AG04449 (cell line): ENCODE measurements around the gene PNLIPRP2.

Experiments
- CTCF ChIA-PET: fragments of 350-600 bp; formaldehyde crosslinking; extraction: SDS; loops from one replicate; lab custom pipeline; 2021; ENCODE audit warnings: antibody characterized with exemption; lab: Yijun Ruan, JAX
- POLR2A ChIA-PET: fragments of 400-600, 350-600 bp; formaldehyde crosslinking; extraction: SDS; loops from one replicate; lab custom pipeline; 2020; ENCODE audit warnings: antibody characterized with exemption, inconsistent platforms; lab: Yijun Ruan, JAX
- DNase-seq: peaks from one replicate; pipeline ENCODE4 v3.0.0-alpha.2; 2010; ENCODE audit warnings: low read depth, low spot score
- H3K4me3 ChIP-seq: 2 replicates; pipeline ENCODE4 v1.5.1; 2011; ENCODE audit warnings: low read depth, mild to moderate bottlenecking, control low read depth, low read length
- TF ChIP-seq, protein P1 (sequence below): IDR thresholded peaks from one replicate; pipeline ENCODE4 v1.5.1; 2011; ENCODE audit warnings: mild to moderate bottlenecking, moderate library complexity, low read length, control low read depth, inconsistent platforms; ENCODE audit not compliant: insufficient read depth; ENCODE audit errors: missing control alignments

Gene PNLIPRP2

DNA sequence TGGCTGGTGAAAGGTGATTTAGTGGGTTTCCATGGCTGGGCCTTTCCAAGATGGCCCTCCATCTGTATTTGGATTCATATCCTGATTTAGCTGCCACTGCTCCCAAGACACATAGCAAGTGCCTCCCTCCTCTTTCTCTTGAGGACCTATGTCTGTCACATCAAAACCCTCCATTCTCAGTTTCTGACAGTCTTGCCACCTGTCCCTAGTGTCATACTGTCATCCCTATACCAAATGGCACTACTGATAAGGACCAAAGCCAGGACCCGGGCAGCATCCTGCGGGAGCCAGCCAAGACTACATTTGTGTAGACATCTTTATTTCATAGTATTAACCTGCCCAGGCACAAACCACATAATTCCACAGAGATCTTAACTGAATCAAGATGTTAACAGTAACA lies 34.8 kb downstream of the PNLIPRP2 start:
- ChIA-PET CTCF (interaction anchor here (0.9 to 1.4 kb wide), 2 partner anchors 26 to 518 kb away, joined by 3 read pairs; no protein-coding TSS in a partner anchor), POLR2A (no interaction called here)
- TF ChIP-seq, protein P1, sequence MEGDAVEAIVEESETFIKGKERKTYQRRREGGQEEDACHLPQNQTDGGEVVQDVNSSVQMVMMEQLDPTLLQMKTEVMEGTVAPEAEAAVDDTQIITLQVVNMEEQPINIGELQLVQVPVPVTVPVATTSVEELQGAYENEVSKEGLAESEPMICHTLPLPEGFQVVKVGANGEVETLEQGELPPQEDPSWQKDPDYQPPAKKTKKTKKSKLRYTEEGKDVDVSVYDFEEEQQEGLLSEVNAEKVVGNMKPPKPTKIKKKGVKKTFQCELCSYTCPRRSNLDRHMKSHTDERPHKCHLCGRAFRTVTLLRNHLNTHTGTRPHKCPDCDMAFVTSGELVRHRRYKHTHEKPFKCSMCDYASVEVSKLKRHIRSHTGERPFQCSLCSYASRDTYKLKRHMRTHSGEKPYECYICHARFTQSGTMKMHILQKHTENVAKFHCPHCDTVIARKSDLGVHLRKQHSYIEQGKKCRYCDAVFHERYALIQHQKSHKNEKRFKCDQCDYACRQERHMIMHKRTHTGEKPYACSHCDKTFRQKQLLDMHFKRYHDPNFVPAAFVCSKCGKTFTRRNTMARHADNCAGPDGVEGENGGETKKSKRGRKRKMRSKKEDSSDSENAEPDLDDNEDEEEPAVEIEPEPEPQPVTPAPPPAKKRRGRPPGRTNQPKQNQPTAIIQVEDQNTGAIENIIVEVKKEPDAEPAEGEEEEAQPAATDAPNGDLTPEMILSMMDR = no peak
- no peak overlapping the region for H3K4me3 ChIP-seq
- DNase-seq = no peak

DNA sequence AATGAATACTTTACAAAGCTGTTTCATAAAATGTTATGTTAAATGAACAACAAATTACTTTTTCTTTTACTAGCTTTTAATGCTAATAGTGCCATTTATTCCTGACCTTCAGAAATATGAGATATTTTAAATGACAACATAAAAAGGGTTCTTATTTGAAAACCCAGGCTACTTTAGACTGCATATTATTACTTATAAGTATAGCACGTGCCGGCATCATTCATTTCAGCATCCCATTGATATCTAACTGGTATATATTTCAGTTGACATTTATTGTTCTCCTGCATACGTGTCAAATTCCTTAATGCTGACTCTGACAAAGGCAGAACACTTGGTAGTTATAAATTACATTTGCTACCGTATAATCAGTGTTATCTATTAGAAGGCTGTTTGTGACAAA lies 35.3 kb downstream of the PNLIPRP2 start:
- POLR2A ChIA-PET = no interaction called here
- TF ChIP-seq, protein P1 = no peak
- DNase-seq = no peak
- no peak overlapping the region for H3K4me3 ChIP-seq
- CTCF ChIA-PET = interaction anchor here (0.8 to 1.4 kb wide), 3 partner anchors 26 to 561 kb away, joined by 3 to 4 read pairs (median 3); no protein-coding TSS in a partner anchor

DNA sequence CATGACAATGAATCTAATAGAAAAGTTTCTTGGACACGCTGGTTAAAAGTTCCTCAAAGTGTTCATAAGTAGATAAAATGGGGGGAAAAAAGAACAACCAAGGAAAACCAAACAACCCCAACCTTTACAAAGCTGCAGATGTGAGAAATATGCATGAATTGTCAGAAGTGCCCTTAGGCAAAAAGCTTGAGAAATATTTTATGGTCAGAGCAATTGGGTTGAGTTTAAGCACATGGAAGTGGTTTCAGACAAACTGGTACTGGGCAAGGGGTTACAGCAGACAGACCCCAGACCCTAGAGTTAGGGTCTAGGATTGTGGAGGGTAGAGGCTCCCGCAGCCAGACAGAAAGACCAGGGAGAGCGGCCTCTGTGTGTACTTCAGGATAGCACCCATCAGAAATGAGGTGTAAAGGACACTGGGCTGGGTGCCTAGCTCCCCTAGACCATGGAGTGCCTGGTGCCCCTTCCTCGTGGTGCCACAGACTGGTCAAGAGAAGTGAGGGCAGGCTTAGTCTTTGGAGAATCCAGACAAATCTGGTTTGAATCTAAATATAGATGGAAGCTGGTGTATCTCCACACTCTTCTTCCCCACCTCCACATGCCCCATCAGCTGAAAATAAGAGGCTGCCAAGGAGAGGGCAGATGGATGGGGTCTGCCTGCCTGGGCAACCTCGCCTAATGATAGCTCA lies 37.3 kb downstream of the PNLIPRP2 start:
- ChIA-PET CTCF (interaction anchor here (1.1 to 1.6 kb wide), 2 partner anchors 24 to 130 kb away, joined by 3 to 6 read pairs; no protein-coding TSS in a partner anchor), POLR2A (no interaction called here)
- DNase-seq = no peak
- H3K4me3 ChIP-seq = no peak overlapping the region
- TF ChIP-seq, protein P1 = no peak

DNA sequence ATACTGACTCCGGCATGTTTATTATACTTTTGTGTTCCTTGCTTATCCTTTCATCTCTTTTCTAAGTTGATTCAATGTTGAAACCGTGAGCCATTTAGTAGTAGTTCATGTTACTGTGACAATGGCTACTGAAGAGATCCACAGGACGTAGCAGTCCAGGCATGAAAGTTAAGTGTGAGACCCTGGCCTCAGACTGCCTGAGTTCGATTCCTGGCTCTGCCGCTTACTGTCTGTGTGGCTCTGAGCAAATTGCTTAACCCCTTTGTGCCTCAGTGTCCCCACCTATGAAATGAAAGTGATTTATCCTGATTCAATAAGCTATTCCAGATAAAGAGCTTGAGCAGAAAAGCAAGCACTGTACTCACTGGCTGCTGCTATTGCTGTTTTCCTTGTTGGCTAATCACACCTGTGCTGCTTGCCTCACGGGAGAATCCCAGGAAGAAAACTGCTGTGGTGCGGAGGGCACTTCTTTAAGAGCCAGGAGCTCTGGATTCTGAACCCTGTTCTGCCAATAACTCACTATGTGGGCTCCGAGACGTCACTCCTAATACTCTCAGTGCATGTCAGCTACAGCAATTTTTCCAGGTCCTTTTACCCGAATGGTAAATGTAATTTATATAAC lies 38.4 kb downstream of the PNLIPRP2 start:
- ChIA-PET POLR2A (no interaction called here), CTCF (interaction anchor here (1.1 to 2.9 kb wide), 2 partner anchors 23 to 129 kb away, joined by 3 to 11 read pairs; no protein-coding TSS in a partner anchor)
- TF ChIP-seq, protein P1 = no peak
- no peak for DNase-seq
- no peak overlapping the region for H3K4me3 ChIP-seq

DNA sequence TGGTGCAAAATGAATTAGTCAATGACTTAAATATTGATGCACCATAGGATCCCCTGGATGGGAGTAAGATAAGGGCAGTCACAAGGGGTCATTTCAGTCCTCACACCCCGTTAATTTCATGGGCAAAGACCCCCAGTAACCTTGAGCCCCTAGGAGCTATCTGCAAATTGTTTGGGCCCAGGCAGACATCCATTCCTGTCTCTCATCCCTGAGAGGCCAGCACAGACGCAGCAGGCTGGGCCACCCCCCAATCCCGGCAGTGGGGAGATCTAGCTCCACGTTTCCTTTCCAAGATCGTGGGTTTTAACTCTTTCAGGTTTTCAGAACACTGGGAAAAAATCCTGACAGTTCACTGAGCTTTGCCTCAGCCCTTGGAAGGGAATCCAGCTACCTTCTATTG lies 40.1 kb downstream of the PNLIPRP2 start:
- TF ChIP-seq, protein P1 = no peak
- no peak overlapping the region for H3K4me3 ChIP-seq
- no peak for DNase-seq
- CTCF ChIA-PET = interaction anchor here (2.9 kb wide), 1 partner anchor 21 kb away, joined by 11 read pairs; no protein-coding TSS in a partner anchor
- POLR2A ChIA-PET = no interaction called here

DNA sequence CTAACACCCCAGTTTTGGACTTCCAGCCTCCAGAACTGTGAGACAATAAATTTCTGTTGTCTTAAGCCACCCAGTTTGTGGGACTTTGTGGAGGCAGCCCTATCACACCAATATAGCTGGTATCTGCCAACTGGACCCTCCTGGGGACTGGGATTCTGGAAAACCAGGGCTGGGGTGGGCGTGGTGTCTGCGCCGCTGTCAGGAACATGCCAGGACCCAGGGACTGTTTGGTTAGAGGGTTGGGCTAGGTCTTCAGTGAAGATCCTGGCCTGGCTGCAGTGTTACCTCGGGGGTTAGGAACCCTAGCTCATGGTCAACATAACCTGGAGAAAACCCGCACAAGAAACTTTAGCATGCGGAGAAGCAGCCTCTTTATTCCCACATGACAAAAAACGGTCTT lies 42.6 kb downstream of the PNLIPRP2 start:
- CTCF ChIA-PET = interaction anchor here (0.7 to 1.3 kb wide), 2 partner anchors 53 to 505 kb away, joined by 3 to 4 read pairs; no protein-coding TSS in a partner anchor
- TF ChIP-seq, protein P1 = no peak
- no peak for DNase-seq
- no peak overlapping the region for H3K4me3 ChIP-seq
- POLR2A ChIA-PET = no interaction called here
